Activated T-helper 9 cell treated with anti-CD3 and anti-CD28 coated beads, Interleukin-2, amount 50 U/mL, for 16 hours (primary cell): ENCODE measurements around the gene ADAMTS2.

Experiments
- DNase-seq: peaks from one replicate; pipeline ENCODE4 v3.0.0-alpha.2; 2020; ENCODE audit warnings: low read depth

ADAMTS2 gene

GRCh38 chr5:179194941-179195381, 150.3 kb downstream of the ADAMTS2 start:
- DNase-seq = no peak

GRCh38 chr5:179194201-179194910, 150.9 kb downstream of the ADAMTS2 start:
- no peak for DNase-seq

- DNase-seq = no peak
Observed at GRCh38 chr5:179193746-179194145, 151.5 kb downstream of the ADAMTS2 start.

- DNase-seq = no peak
Observed at GRCh38 chr5:179192891-179193470, 152.3 kb downstream of the ADAMTS2 start.

- DNase-seq = no peak
Observed at GRCh38 chr5:179192185-179192890, 152.9 kb downstream of the ADAMTS2 start.

GRCh38 chr5:179191506-179192184, 153.6 kb downstream of the ADAMTS2 start:
- no peak for DNase-seq

GRCh38 chr5:179190851-179191505, 154.3 kb downstream of the ADAMTS2 start:
- no peak for DNase-seq

- DNase-seq = no peak
Observed at GRCh38 chr5:179188636-179189035, 156.6 kb downstream of the ADAMTS2 start.

GRCh38 chr5:179187681-179188575, 157.3 kb downstream of the ADAMTS2 start:
- no peak for DNase-seq

- DNase-seq = no peak
Observed at GRCh38 chr5:179187229-179187678, 158.0 kb downstream of the ADAMTS2 start.

GRCh38 chr5:179186801-179187200, 158.5 kb downstream of the ADAMTS2 start:
- no peak for DNase-seq

- DNase-seq = no peak
Observed at GRCh38 chr5:179185941-179186411, 159.3 kb downstream of the ADAMTS2 start.

GRCh38 chr5:179185256-179185940, 159.9 kb downstream of the ADAMTS2 start:
- no peak for DNase-seq

- DNase-seq = no peak
Observed at GRCh38 chr5:179184521-179185050, 160.7 kb downstream of the ADAMTS2 start.

GRCh38 chr5:179183481-179183880, 161.8 kb downstream of the ADAMTS2 start:
- no peak for DNase-seq

GRCh38 chr5:179182601-179183000, 162.7 kb downstream of the ADAMTS2 start:
- DNase-seq = no peak

- DNase-seq = no peak
Observed at GRCh38 chr5:179181988-179182387, 163.3 kb downstream of the ADAMTS2 start.

GRCh38 chr5:179180921-179181645, 164.2 kb downstream of the ADAMTS2 start:
- DNase-seq = no peak

GRCh38 chr5:179180061-179180610, 165.1 kb downstream of the ADAMTS2 start:
- DNase-seq = no peak
